ENCODE data around the gene BCAS3. TPM values are rescaled to one million over a fixed set of nuclear protein-coding genes. Genes with fewer than 3 reads are reported as not detected.
"Not testable (repeated sequence)": the region's sequence is repeated elsewhere in the genome, so short reads cannot be mapped to it uniquely, and the experiment has no call there.

BCAS3 gene
- total RNA-seq, 1 donor from 2014 or later, result 15.2 TPM

- peak; percentile 55 for TF ChIP-seq CTCF (conservative IDR thresholded peaks at IDR 0.05; ENCODE audit: low read depth, low read length)
- peak; percentile 20 for DNase-seq (ENCODE audit: low read depth)
- no peak overlapping the region for H3K4me3 ChIP-seq (ENCODE audit: low read depth, low read length)
Measured at GRCh38 chr17:61000911-61001310, 323.3 kb downstream of the BCAS3 start.

GRCh38 chr17:61002316-61002736, 324.7 kb downstream of the BCAS3 start:
- peak; percentile 62 for TF ChIP-seq CTCF (conservative IDR thresholded peaks at IDR 0.05; ENCODE audit: low read depth, low read length)
- no peak overlapping the region for H3K4me3 ChIP-seq (ENCODE audit: low read depth, low read length)
- DNase-seq (ENCODE audit: low read depth), result no peak

- TF ChIP-seq CTCF (conservative IDR thresholded peaks at IDR 0.05; ENCODE audit: low read depth, low read length), result no peak
- no peak for DNase-seq (ENCODE audit: low read depth)
- H3K4me3 ChIP-seq (ENCODE audit: low read depth, low read length), result no peak overlapping the region
Measured at GRCh38 chr17:61005358-61005757, 327.7 kb downstream of the BCAS3 start.

- H3K4me3 ChIP-seq (ENCODE audit: low read depth, low read length); DNase-seq (ENCODE audit: low read depth): not testable (repeated sequence)
Measured at GRCh38 chr17:61005958-61006357, 328.3 kb downstream of the BCAS3 start.

GRCh38 chr17:61007980-61008379, 330.3 kb downstream of the BCAS3 start:
- H3K4me3 ChIP-seq (ENCODE audit: low read depth, low read length), result no peak overlapping the region
- DNase-seq (ENCODE audit: low read depth), result no peak
- no peak for TF ChIP-seq CTCF (conservative IDR thresholded peaks at IDR 0.05; ENCODE audit: low read depth, low read length)

GRCh38 chr17:61009663-61010062, 332.0 kb downstream of the BCAS3 start:
- TF ChIP-seq CTCF (conservative IDR thresholded peaks at IDR 0.05; ENCODE audit: low read depth, low read length), result no peak
- H3K4me3 ChIP-seq (ENCODE audit: low read depth, low read length), result no peak overlapping the region
- DNase-seq (ENCODE audit: low read depth), result no peak

- TF ChIP-seq CTCF (conservative IDR thresholded peaks at IDR 0.05; ENCODE audit: low read depth, low read length), result no peak
- H3K4me3 ChIP-seq (ENCODE audit: low read depth, low read length), result no peak overlapping the region
- no peak for DNase-seq (ENCODE audit: low read depth)
Measured at GRCh38 chr17:61010661-61011170, 333.1 kb downstream of the BCAS3 start.
